NCI-H2107 treated with DMSO at 0.1 percent for 48 hours (cell line): ENCODE measurements around the gene CHAF1B.
"Not testable (repeated sequence)": the region's sequence is repeated elsewhere in the genome, so short reads cannot be mapped to it uniquely, and the experiment has no call there.

Experiments
- DNase-seq: peaks from one replicate; lab custom pipeline; 2025; ENCODE audit not compliant: unreplicated experiment; lab: John Stamatoyannopoulos, UW

Gene CHAF1B

GRCh38 chr21:36388096-36388495, 2.9 kb downstream of the CHAF1B start:
- DNase-seq: no peak

GRCh38 chr21:36388835-36389234, 3.6 kb downstream of the CHAF1B start:
- no peak for DNase-seq

GRCh38 chr21:36391649-36392048, 6.5 kb downstream of the CHAF1B start:
- not testable (repeated sequence) for DNase-seq

GRCh38 chr21:36395353-36396111, 10.3 kb downstream of the CHAF1B start:
- DNase-seq: no peak

GRCh38 chr21:36396325-36396724, 11.1 kb downstream of the CHAF1B start:
- DNase-seq: no peak

- DNase-seq: no peak
Observed at GRCh38 chr21:36396971-36397370, 11.8 kb downstream of the CHAF1B start.

GRCh38 chr21:36397606-36398005, 12.4 kb downstream of the CHAF1B start:
- no peak for DNase-seq

- DNase-seq: not testable (repeated sequence)
Observed at GRCh38 chr21:36399736-36400135, 14.5 kb downstream of the CHAF1B start.

- DNase-seq: no peak
Observed at GRCh38 chr21:36400719-36401118, 15.5 kb downstream of the CHAF1B start.

- DNase-seq: no peak
Observed at GRCh38 chr21:36402339-36402738, 17.1 kb downstream of the CHAF1B start.

GRCh38 chr21:36403713-36404112, 18.5 kb downstream of the CHAF1B start:
- DNase-seq: no peak

GRCh38 chr21:36408568-36408967, 23.4 kb downstream of the CHAF1B start:
- no peak for DNase-seq

GRCh38 chr21:36411301-36411700, 26.1 kb downstream of the CHAF1B start:
- no peak for DNase-seq

GRCh38 chr21:36412916-36413315, 27.7 kb downstream of the CHAF1B start:
- DNase-seq: no peak

GRCh38 chr21:36415375-36415774, 30.2 kb downstream of the CHAF1B start:
- DNase-seq: peak; percentile 63

- no peak for DNase-seq
Observed at GRCh38 chr21:36419241-36419640, 34.0 kb downstream of the CHAF1B start.

GRCh38 chr21:36419996-36420395, 34.8 kb downstream of the CHAF1B start:
- DNase-seq: peak; percentile 50

- DNase-seq: no peak
Observed at GRCh38 chr21:36420571-36421339, 35.6 kb downstream of the CHAF1B start.

GRCh38 chr21:36422279-36423098, 37.3 kb downstream of the CHAF1B start:
- DNase-seq: peak; percentile 38

GRCh38 chr21:36423771-36424433, 38.7 kb downstream of the CHAF1B start:
- DNase-seq: no peak

GRCh38 chr21:36424592-36424991, 39.4 kb downstream of the CHAF1B start:
- DNase-seq: no peak
